ENCODE data around the gene CDK7.
A peak's percentile ranks its signal among the peaks of the same experiment; 100 is the strongest.
"Not testable (repeated sequence)": the region's sequence is repeated elsewhere in the genome, so short reads cannot be mapped to it uniquely, and the experiment has no call there.

The CDK7 gene

GRCh38 chr5:69234457-69235268 is at the start of gene CDK7:
CDK7 (plus strand) TSS chr5:69234886; CDS start chr5:69234976, 90 bp downstream.
- DNase-seq (ENCODE audit: low read depth) = peak; percentile 89

GRCh38 chr5:69187342-69187741 is 47.3 kb upstream of the CDK7 start:
- no peak for DNase-seq (ENCODE audit: low read depth)

GRCh38 chr5:69188811-69189161 is 45.9 kb upstream of the CDK7 start:
- no peak for DNase-seq (ENCODE audit: low read depth)

- peak; percentile 84 for DNase-seq (ENCODE audit: low read depth)
These were observed 45.3 kb upstream of the CDK7 start, which contains the start of gene CENPH for GRCh38 chr5:69189162-69190086. CENPH (plus strand) TSS chr5:69189583; CDS start chr5:69189635, 52 bp downstream.

GRCh38 chr5:69202497-69202896 is 32.2 kb upstream of the CDK7 start:
- DNase-seq (ENCODE audit: low read depth) = no peak

GRCh38 chr5:69206528-69207190 is 28.0 kb upstream of the CDK7 start:
- no peak for DNase-seq (ENCODE audit: low read depth)

- DNase-seq (ENCODE audit: low read depth) = no peak
These were observed 25.1 kb upstream of the CDK7 start for GRCh38 chr5:69209602-69210001.

GRCh38 chr5:69211200-69211599 is 23.5 kb upstream of the CDK7 start:
- no peak for DNase-seq (ENCODE audit: low read depth)

- DNase-seq (ENCODE audit: low read depth) = no peak
These were observed 22.7 kb upstream of the CDK7 start for GRCh38 chr5:69212022-69212421.

GRCh38 chr5:69213513-69214215 is 21.0 kb upstream of the CDK7 start:
- no peak for DNase-seq (ENCODE audit: low read depth)

GRCh38 chr5:69217151-69217511 is 17.6 kb upstream of the CDK7 start:
- no peak for DNase-seq (ENCODE audit: low read depth)

- DNase-seq (ENCODE audit: low read depth) = peak; percentile 92
These were observed 16.8 kb upstream of the CDK7 start for GRCh38 chr5:69217548-69218526.

- DNase-seq (ENCODE audit: low read depth) = no peak
These were observed 14.7 kb upstream of the CDK7 start for GRCh38 chr5:69219939-69220338.

- not testable (repeated sequence) for DNase-seq (ENCODE audit: low read depth)
These were observed 14.3 kb upstream of the CDK7 start for GRCh38 chr5:69220371-69220770.

GRCh38 chr5:69220833-69221232 is 13.9 kb upstream of the CDK7 start:
- not testable (repeated sequence) for DNase-seq (ENCODE audit: low read depth)

- DNase-seq (ENCODE audit: low read depth) = no peak
These were observed 10.2 kb upstream of the CDK7 start for GRCh38 chr5:69224520-69224919.

- DNase-seq (ENCODE audit: low read depth) = no peak
These were observed 8.8 kb upstream of the CDK7 start for GRCh38 chr5:69225860-69226259.

- no peak for DNase-seq (ENCODE audit: low read depth)
These were observed 4.5 kb upstream of the CDK7 start for GRCh38 chr5:69230181-69230580.

GRCh38 chr5:69231281-69231680 is 3.4 kb upstream of the CDK7 start:
- DNase-seq (ENCODE audit: low read depth) = no peak

GRCh38 chr5:69231851-69232250 is 2.8 kb upstream of the CDK7 start:
- DNase-seq (ENCODE audit: low read depth) = no peak

- not testable (repeated sequence) for DNase-seq (ENCODE audit: low read depth)
These were observed 2.0 kb downstream of the CDK7 start for GRCh38 chr5:69236733-69237132.
